NCI-H2171 (cell line): Measurements from ENCODE around the gene ISY1.

ENCODE experiments used
- DNase-seq: peaks from one replicate; lab custom pipeline; 2025; lab: John Stamatoyannopoulos, UW

ISY1 gene

GRCh38 chr3:129087138-129087702, 73.6 kb downstream of the ISY1 start:
- DNase-seq = no peak

GRCh38 chr3:129085818-129086217, 75.0 kb downstream of the ISY1 start:
- DNase-seq = no peak

- no peak for DNase-seq
Observed at GRCh38 chr3:129085165-129085715, 75.6 kb downstream of the ISY1 start.

GRCh38 chr3:129084501-129084900, 76.4 kb downstream of the ISY1 start:
- no peak for DNase-seq

- no peak for DNase-seq
Observed at GRCh38 chr3:129082026-129082425, 78.8 kb downstream of the ISY1 start.

GRCh38 chr3:129081503-129081902, 79.4 kb downstream of the ISY1 start:
- DNase-seq = no peak

- DNase-seq = no peak
Observed at GRCh38 chr3:129078510-129078909, 82.4 kb downstream of the ISY1 start.
